Measurements from ENCODE around the gene SDSL. TPM values are rescaled to one million over a fixed set of nuclear protein-coding genes. Genes with fewer than 3 reads are reported as not detected.

Gene SDSL, protein sequence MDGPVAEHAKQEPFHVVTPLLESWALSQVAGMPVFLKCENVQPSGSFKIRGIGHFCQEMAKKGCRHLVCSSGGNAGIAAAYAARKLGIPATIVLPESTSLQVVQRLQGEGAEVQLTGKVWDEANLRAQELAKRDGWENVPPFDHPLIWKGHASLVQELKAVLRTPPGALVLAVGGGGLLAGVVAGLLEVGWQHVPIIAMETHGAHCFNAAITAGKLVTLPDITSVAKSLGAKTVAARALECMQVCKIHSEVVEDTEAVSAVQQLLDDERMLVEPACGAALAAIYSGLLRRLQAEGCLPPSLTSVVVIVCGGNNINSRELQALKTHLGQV
- 41.7 and 42.8 TPM in 2 replicates for total RNA-seq (2014; rRNA removed; shearing (Covaris generic))

GRCh38 chr12:113422030-113422885 is at the start of gene SDSL:
SDSL (plus strand) TSS chr12:113422380; CDS start chr12:113427983, 5,603 bp downstream.
- DNase-seq (ENCODE audit: low read depth): peak; percentile 95

- no peak for DNase-seq (ENCODE audit: low read depth)
Observed at GRCh38 chr12:113373440-113373839, 48.7 kb upstream of the SDSL start.

DNA sequence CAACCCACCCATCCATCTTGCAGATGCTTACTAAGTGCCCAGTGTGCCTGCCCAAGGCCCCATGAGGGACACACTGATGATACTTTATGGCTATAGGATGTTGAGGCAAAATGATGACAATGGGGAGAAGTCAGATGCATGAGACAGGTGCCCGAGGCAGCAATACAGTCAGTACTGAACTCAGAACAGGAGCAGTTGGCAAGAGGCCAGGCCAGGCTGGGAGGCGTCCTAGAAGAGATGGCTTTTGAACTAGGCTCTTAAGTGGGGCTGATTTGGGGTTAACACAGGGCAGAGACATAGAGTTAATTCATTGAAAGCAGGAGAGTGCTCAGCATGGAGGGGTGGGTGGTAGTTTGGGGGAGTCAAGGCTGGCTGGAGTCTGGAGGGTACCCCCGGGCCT is 48.2 kb upstream of the SDSL start:
- no peak for DNase-seq (ENCODE audit: low read depth)

- no peak for DNase-seq (ENCODE audit: low read depth)
Observed at GRCh38 chr12:113374823-113375428, 47.3 kb upstream of the SDSL start.

GRCh38 chr12:113378291-113378690 is 43.9 kb upstream of the SDSL start:
- no peak for DNase-seq (ENCODE audit: low read depth)

DNA sequence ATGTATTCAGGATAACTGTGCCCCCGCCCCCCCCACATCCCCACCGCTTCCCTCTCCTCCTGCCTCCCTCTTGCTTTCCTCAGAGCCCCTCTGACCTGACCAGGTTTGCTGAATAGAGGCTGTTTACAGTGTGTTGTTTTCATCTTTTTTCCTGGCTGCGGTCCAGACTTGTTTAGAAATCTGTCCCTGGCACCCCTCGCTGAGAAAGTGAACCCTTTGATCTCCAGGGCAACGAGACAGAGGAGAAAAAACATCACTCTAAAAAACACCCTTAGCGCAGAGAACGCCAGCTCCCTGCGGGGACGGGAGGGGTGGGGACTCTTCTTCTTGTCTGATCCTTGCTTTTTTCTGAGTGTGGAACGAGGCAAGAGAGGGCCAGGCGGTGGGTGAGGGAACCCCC is 41.0 kb upstream of the SDSL start:
- DNase-seq (ENCODE audit: low read depth): no peak

GRCh38 chr12:113382206-113382605 is 40.0 kb upstream of the SDSL start:
- DNase-seq (ENCODE audit: low read depth): no peak

- no peak for DNase-seq (ENCODE audit: low read depth)
Observed at GRCh38 chr12:113384778-113385177, 37.4 kb upstream of the SDSL start.

DNA sequence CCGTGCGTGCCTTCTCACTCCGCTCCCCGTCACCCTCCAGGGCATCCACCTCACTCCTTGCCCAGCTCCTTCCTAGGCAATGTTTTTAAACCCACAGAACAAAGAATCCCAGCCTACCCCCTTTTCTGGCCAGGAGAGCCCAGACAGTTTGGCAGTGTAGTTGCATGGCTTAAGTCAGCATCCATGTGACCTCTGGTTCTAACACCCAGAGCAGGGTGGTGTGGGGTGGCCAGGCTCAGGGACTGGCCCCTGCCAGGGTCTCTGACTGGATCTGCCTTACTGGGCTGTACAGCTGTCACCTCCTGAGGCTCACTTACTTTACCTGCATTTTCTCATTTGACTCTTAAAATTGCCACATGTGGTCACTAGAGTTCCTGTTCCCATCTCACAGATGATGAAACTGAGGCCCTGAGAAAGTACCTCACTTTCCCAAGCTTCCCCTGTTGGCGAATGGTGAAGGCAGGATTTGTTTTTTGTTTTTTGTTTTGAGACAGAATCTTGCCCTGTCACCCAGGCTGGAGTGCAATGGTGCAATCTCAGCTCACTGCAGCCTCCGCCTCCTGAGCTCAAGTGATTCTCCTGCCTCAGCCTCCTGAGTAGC is 36.8 kb upstream of the SDSL start:
- no peak for DNase-seq (ENCODE audit: low read depth)

GRCh38 chr12:113386866-113387566 is 35.2 kb upstream of the SDSL start:
- no peak for DNase-seq (ENCODE audit: low read depth)

- no peak for DNase-seq (ENCODE audit: low read depth)
Observed at GRCh38 chr12:113387631-113388030, 34.5 kb upstream of the SDSL start.

- DNase-seq (ENCODE audit: low read depth): no peak
Observed at GRCh38 chr12:113388351-113388750, 33.8 kb upstream of the SDSL start.

- no peak for DNase-seq (ENCODE audit: low read depth)
Observed at GRCh38 chr12:113390064-113391043, 31.8 kb upstream of the SDSL start.

GRCh38 chr12:113391145-113391544 is 31.0 kb upstream of the SDSL start:
- no peak for DNase-seq (ENCODE audit: low read depth)

GRCh38 chr12:113391650-113392337 is 30.4 kb upstream of the SDSL start:
- no peak for DNase-seq (ENCODE audit: low read depth)

- no peak for DNase-seq (ENCODE audit: low read depth)
Observed at GRCh38 chr12:113392520-113392919, 29.7 kb upstream of the SDSL start.

DNA sequence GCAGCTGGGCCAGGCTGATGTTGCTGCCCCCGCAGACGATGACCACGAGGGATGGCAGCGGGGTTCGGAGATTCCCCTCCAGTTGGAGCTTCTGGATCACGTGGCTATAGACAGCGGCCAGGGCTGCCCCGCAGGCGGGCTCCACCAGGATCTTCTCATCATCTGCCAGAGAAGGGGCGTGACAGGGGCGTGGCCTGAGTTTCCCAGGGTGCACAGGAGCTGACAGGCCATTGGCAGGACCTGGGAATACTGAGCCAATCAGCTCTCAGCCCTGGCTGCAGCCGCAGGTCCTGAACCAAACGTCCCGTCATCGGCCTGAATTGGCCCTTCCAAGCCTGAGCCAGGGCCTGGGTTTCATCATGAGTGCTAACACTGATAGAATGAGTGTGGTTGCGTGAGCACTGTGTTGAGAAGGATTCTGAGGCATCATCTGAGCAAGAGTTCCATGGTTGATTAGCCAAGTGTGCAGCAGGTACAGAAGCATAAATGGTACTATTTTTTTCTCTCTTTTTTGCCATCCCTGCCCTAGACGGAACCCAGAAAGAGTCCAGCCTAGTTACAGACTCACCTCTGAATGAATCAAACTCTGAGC is 29.1 kb upstream of the SDSL start:
- no peak for DNase-seq (ENCODE audit: low read depth)

DNA sequence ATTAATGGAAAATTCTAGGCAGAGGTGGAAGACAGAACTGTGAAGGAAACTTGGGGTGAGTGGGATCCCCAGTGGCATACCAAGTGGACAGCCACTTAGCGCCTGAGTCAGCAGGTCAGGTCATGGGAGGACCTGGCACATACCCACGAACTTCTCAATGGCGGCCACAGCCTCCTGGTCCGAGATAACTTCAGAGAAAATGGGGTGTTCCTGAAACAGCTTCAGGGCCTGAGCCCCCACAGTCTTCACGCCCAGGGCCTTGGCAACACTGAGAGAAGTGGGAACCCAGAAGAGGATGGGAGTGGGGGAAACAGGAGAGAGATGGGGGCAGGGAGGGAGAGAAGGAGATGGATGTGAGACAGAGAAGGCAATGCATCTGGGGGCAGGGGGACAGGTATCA is 28.4 kb upstream of the SDSL start:
- no peak for DNase-seq (ENCODE audit: low read depth)

GRCh38 chr12:113395119-113395518 is 27.1 kb upstream of the SDSL start:
- no peak for DNase-seq (ENCODE audit: low read depth)

Measured in Daoy (cell line).